ENCODE measurements around the gene THEM5.

Gene THEM5

GRCh38 chr1:151816548-151817352 is 36.8 kb downstream of the THEM5 start:
- no peak overlapping the region for H3K4me3 ChIP-seq (replicated peaks; ENCODE audit: low read depth, low read length)
- no peak for DNase-seq (ENCODE audit: extremely low read depth, low read depth)
- no peak for TF ChIP-seq CTCF (IDR thresholded peaks at IDR 0.05; ENCODE audit: low read depth, low read length, missing control alignments)

- H3K4me3 ChIP-seq (replicated peaks; ENCODE audit: low read depth, low read length) = no peak overlapping the region
- no peak for TF ChIP-seq CTCF (IDR thresholded peaks at IDR 0.05; ENCODE audit: low read depth, low read length, missing control alignments)
- DNase-seq (ENCODE audit: extremely low read depth, low read depth) = no peak
Observed at GRCh38 chr1:151815716-151816327, 37.7 kb downstream of the THEM5 start.

GRCh38 chr1:151814971-151815545 is 38.5 kb downstream of the THEM5 start:
- no peak for DNase-seq (ENCODE audit: extremely low read depth, low read depth)
- no peak overlapping the region for H3K4me3 ChIP-seq (replicated peaks; ENCODE audit: low read depth, low read length)
- TF ChIP-seq CTCF (IDR thresholded peaks at IDR 0.05; ENCODE audit: low read depth, low read length, missing control alignments) = no peak

- no peak for DNase-seq (ENCODE audit: extremely low read depth, low read depth)
- TF ChIP-seq CTCF (IDR thresholded peaks at IDR 0.05; ENCODE audit: low read depth, low read length, missing control alignments) = no peak
- no peak overlapping the region for H3K4me3 ChIP-seq (replicated peaks; ENCODE audit: low read depth, low read length)
Observed at GRCh38 chr1:151814426-151814825, 39.1 kb downstream of the THEM5 start.

- no peak overlapping the region for H3K4me3 ChIP-seq (replicated peaks; ENCODE audit: low read depth, low read length)
- no peak for DNase-seq (ENCODE audit: extremely low read depth, low read depth)
- TF ChIP-seq CTCF (IDR thresholded peaks at IDR 0.05; ENCODE audit: low read depth, low read length, missing control alignments) = no peak
Observed at GRCh38 chr1:151813271-151813977, 40.1 kb downstream of the THEM5 start.

GRCh38 chr1:151811181-151811580 is 42.3 kb downstream of the THEM5 start:
- TF ChIP-seq CTCF (IDR thresholded peaks at IDR 0.05; ENCODE audit: low read depth, low read length, missing control alignments) = no peak
- DNase-seq (ENCODE audit: extremely low read depth, low read depth) = no peak

More at GRCh38 chr1:151811181-151811580, 42.3 kb downstream of the THEM5 start:
- H3K4me3 ChIP-seq (replicated peaks; ENCODE audit: low read depth, low read length) = no peak overlapping the region
